Mucosa of rectum (tissue), 2 donors: Measurements from ENCODE around the gene GPR37L1.
A peak's percentile ranks its signal among the peaks of the same experiment; 100 is the strongest.

ENCODE experiments used
- H3K27ac ChIP-seq, 2 donors: one replicate each; pipeline ENCODE4 v1.7.0; 2013; ENCODE audit warnings: inconsistent platforms in 2 of 2, low read depth in 2 of 2, low read length in 2 of 2
- H3K27me3 ChIP-seq, 2 donors: one replicate each; pipeline ENCODE4 v1.7.0; 2013; ENCODE audit warnings: low read length in 2 of 2; ENCODE audit not compliant: control insufficient read depth in 2 of 2, insufficient read depth in 2 of 2
- H3K36me3 ChIP-seq, 2 donors: one replicate each; pipeline ENCODE4 v1.7.0; 2013; ENCODE audit warnings: low read length in 2 of 2; ENCODE audit not compliant: control insufficient read depth in 2 of 2, insufficient read depth in 2 of 2
- H3K4me1 ChIP-seq, 2 donors: one replicate each; pipeline ENCODE4 v1.7.0; 2013; ENCODE audit warnings: low read length in 2 of 2, mild to moderate bottlenecking in 1 of 2; ENCODE audit not compliant: control insufficient read depth in 2 of 2, insufficient read depth in 2 of 2
- H3K4me3 ChIP-seq, 2 donors: one replicate each; pipeline ENCODE4 v1.7.0; 2013; ENCODE audit warnings: low read length in 2 of 2
- H3K9ac ChIP-seq, 2 donors: one replicate each; pipeline ENCODE4 v1.7.0; 2013; ENCODE audit warnings: low read length in 2 of 2, low read depth in 1 of 2, mild to moderate bottlenecking in 1 of 2
- H3K9me3 ChIP-seq, 2 donors: one replicate each; pipeline ENCODE4 v1.7.0; 2013; ENCODE audit warnings: low read length in 2 of 2; ENCODE audit not compliant: control insufficient read depth in 2 of 2
- donor health status: healthy.
- donor health status: Normal muscosa, but diverticular disease.

GPR37L1 gene

GRCh38 chr1:202086579-202087350, 36.0 kb upstream of the GPR37L1 start:
- Histone ChIP-seq H3K36me3 (no peaks in the 10 kb centered on the region), H3K9ac (peak overlapping the region; percentile 76 to 88), H3K9me3 (no peaks in the 10 kb centered on the region), H3K4me1 (peaks cover 29 to 49% of the 10 kb centered on the region in 2 donors), H3K4me3 (peak overlapping the region in 1 of 2 donors; percentile 33), H3K27me3 (no peaks in the 10 kb centered on the region), H3K27ac (peak overlapping the region; percentile 97 to 99)

GRCh38 chr1:202088206-202088605, 34.5 kb upstream of the GPR37L1 start:
- H3K9me3 ChIP-seq, result no peaks in the 10 kb centered on the region
- peak overlapping the region; percentile 44 to 55 for H3K9ac ChIP-seq
- no peaks in the 10 kb centered on the region for H3K36me3 ChIP-seq
- no peak overlapping the region for H3K4me3 ChIP-seq
- peaks cover 29 to 43% of the 10 kb centered on the region in 2 donors for H3K4me1 ChIP-seq
- peak overlapping the region; percentile 97 to 99 for H3K27ac ChIP-seq
- H3K27me3 ChIP-seq, result no peaks in the 10 kb centered on the region

DNA sequence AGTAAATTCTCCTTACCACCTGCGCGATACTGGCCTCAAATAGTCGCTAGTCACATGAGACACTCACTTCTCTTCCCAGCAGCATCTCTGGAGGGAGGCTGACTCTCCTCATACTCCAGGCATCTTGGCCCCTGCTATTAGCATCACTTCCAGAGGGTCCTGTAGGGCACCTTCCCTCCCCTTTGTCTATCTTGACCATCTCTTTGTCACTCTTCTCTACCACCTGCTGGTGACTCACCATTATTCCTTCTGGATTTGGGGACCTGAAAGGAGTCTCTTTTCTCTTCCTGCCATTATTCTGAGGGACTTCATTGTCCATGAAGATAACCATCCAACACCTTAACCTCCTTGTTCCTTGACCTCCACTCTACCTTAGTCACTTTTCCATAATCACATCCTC, 31.7 kb upstream of the GPR37L1 start:
- Histone ChIP-seq H3K27ac (no peak overlapping the region), H3K36me3 (no peaks in the 10 kb centered on the region), H3K9me3 (no peaks in the 10 kb centered on the region), H3K4me1 (peaks cover 15 to 26% of the 10 kb centered on the region in 2 donors), H3K27me3 (no peaks in the 10 kb centered on the region), H3K4me3 (no peak overlapping the region), H3K9ac (no peak overlapping the region)

- H3K9me3 ChIP-seq, result no peaks in the 10 kb centered on the region
- H3K27ac ChIP-seq, result no peak overlapping the region
- H3K4me1 ChIP-seq, result no peaks in the 10 kb centered on the region
- no peaks in the 10 kb centered on the region for H3K36me3 ChIP-seq
- no peak overlapping the region for H3K9ac ChIP-seq
- H3K27me3 ChIP-seq, result no peaks in the 10 kb centered on the region
- H3K4me3 ChIP-seq, result no peak overlapping the region
Measured at GRCh38 chr1:202093858-202094257, 28.9 kb upstream of the GPR37L1 start.

DNA sequence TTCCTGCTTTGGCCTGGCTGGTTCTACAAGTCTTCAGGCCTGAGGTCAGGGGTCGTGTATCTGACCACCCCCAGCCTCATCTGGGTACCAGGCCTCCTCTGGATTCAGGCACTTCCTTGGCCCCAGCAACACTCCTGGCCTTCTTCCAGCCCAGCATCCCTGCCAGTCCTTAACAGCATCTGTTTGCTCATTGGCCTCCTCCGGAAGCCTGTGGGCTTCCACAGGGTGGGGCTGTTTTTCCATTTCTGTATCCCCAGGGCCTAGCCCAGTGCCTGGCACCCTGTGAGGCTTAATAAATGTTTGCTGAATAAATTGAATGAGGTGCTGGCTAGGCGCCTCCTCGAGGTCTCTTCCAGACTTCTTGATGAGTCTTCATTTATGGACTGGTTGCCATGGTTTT, 21.5 kb upstream of the GPR37L1 start:
- Histone ChIP-seq H3K9ac (no peak overlapping the region), H3K4me3 (no peak overlapping the region), H3K36me3 (no peaks in the 10 kb centered on the region), H3K27me3 (no peaks in the 10 kb centered on the region), H3K9me3 (no peaks in the 10 kb centered on the region), H3K27ac (peak overlapping the region in 1 of 2 donors; percentile 9), H3K4me1 (peaks cover 14 to 28% of the 10 kb centered on the region in 2 donors)

DNA sequence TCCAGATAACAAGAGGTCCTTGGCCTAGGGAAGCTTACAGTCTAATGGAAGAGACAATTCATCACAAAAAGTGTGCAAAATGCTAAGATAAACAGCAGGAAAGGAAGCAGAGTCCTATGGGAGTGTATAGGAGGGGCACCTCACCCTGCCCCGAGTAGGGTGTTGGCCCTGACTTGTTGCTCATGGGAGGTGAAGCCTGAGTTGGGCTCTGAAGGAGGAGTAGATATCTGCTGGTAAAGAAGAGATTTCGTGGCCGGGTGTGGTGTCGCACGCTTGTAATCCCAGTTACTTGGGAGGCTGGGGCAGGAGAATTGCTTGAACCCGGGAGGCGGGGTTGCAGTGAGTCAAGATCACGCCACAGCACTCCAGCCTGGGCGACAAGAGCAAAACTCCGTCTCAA, 18.6 kb upstream of the GPR37L1 start:
- Histone ChIP-seq H3K4me1 (peaks cover 36 to 54% of the 10 kb centered on the region in 2 donors), H3K4me3 (no peak overlapping the region), H3K27me3 (no peaks in the 10 kb centered on the region), H3K9me3 (no peaks in the 10 kb centered on the region), H3K36me3 (no peaks in the 10 kb centered on the region), H3K27ac (peak overlapping the region; percentile 99 to 100), H3K9ac (peak overlapping the region in 1 of 2 donors; percentile 29)

DNA sequence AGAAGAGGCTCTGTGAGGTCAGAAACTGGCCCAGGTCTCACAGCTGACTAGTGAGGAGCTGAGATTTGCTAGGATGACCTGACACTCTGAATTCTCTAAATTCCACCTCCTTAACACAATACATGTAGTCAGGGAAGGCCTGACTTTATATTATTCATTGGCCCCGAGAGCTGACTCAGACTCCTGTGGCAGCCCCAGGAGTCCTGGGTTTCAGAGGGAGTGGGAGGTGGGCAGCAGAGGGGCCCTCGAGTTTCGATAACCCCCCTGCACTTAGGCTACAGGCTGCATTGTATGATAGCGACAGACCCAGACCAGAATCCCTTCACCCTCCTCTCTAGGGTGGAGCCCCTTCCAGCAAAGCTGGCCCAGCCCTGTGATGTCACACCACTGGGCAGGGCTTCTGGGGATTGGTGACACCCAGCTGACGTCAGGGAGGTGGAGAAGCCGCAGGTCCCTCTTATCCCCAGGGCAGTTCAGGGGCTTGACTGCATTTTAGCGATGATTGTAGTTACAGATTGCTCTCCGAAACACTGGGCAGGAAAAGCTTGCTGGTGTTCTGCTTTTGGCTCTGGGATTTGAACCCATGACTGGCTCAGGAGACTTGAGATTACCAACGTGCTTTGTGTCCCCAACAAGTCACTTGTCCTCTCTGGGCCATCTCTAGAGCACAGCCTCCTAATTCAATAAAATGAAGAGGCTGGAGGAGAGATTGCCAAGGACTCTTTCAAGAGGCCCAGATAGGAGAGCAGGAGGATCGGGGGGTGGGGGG, 17.0 kb upstream of the GPR37L1 start:
- Histone ChIP-seq H3K27ac (peak overlapping the region; percentile 99 to 100), H3K9ac (peak overlapping the region; percentile 80 to 85), H3K9me3 (no peaks in the 10 kb centered on the region), H3K4me3 (peak overlapping the region in 1 of 2 donors; percentile 42), H3K4me1 (peaks cover 47 to 65% of the 10 kb centered on the region in 2 donors), H3K36me3 (no peaks in the 10 kb centered on the region), H3K27me3 (no peaks in the 10 kb centered on the region)

GRCh38 chr1:202106340-202107254, 16.1 kb upstream of the GPR37L1 start:
- Histone ChIP-seq H3K9me3 (no peaks in the 10 kb centered on the region), H3K27me3 (no peaks in the 10 kb centered on the region), H3K4me1 (peaks cover 48 to 65% of the 10 kb centered on the region in 2 donors), H3K4me3 (peak overlapping the region; percentile 29 to 42), H3K27ac (peak overlapping the region; percentile 99 to 100), H3K36me3 (no peaks in the 10 kb centered on the region), H3K9ac (peak overlapping the region; percentile 80 to 85)

DNA sequence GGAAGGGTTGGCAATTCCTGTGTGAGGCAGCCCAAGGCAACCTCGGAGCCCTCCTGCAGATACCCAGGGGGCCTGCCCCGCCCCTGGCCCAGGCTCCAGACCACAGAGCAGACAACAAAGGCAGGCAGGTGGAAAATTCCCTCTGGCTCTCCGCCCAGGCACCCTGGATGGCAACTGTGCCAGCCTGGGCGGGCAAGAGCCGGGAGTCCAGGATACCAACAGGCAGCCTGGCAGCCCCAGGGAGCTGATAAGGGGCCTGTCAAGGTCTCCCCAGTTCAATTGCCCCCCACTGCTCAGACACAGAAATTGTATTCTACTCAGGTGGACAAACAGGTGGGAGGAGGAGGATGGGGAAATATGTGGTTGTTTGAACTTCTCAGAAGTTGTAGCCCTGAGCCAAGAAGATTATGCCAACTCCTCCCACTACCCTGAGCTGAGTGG, 15.4 kb upstream of the GPR37L1 start:
- Histone ChIP-seq H3K9ac (peak overlapping the region; percentile 80 to 85), H3K27ac (peak overlapping the region; percentile 99 to 100), H3K27me3 (no peaks in the 10 kb centered on the region)

More for the DNA sequence above, 15.4 kb upstream of the GPR37L1 start:
- Histone ChIP-seq H3K36me3 (no peaks in the 10 kb centered on the region), H3K4me1 (peaks cover 46 to 65% of the 10 kb centered on the region in 2 donors), H3K9me3 (no peaks in the 10 kb centered on the region), H3K4me3 (no peak overlapping the region)
